PC-3 (cell line): ENCODE data around the gene JAKMIP2.

Experiments used
- CTCF ChIP-seq: fragments of 300-600 bp; sonication (generic); conservative IDR thresholded peaks from 2 replicates; pipeline ENCODE4 v1.5.1; 2017; ENCODE audit warnings: antibody characterized with exemption, low read depth, mild to moderate bottlenecking, low read length
- EZH2phosphoT487 ChIP-seq: fragments of 300-600 bp; sonication (generic); IDR thresholded peaks from 2 replicates; pipeline ENCODE4 v1.6.1; 2018; ENCODE audit warnings: mild to moderate bottlenecking, antibody characterized with exemption, low read length, borderline replicate concordance

- TF ChIP-seq CTCF: no peak
- no peak for TF ChIP-seq EZH2phosphoT487
These were observed 18.6 kb downstream of the JAKMIP2 start for GRCh38 chr5:147763791-147764525.
